GM19023 (cell line): ENCODE data around the gene NCBP3.

Experiments
- ATAC-seq: cut with Tn5 transposase; IDR thresholded peaks from one replicate; pipeline ENCODE4 v1.9.1; 2021; ENCODE audit warnings: mild to moderate bottlenecking, moderate library complexity; ENCODE audit not compliant: unreplicated experiment

The NCBP3 gene

GRCh38 chr17:3813171-3813570 lies 32.9 kb downstream of the NCBP3 start:
- no peak for ATAC-seq

- no peak for ATAC-seq
Observed at GRCh38 chr17:3812771-3813170, 33.3 kb downstream of the NCBP3 start.

- ATAC-seq: no peak
Observed at GRCh38 chr17:3812284-3812683, 33.8 kb downstream of the NCBP3 start.

- ATAC-seq: no peak
Observed at GRCh38 chr17:3810019-3810418, 36.0 kb downstream of the NCBP3 start.

- ATAC-seq: no peak
Observed at GRCh38 chr17:3809135-3809534, 36.9 kb downstream of the NCBP3 start.

- no peak for ATAC-seq
Observed at GRCh38 chr17:3808701-3809100, 37.3 kb downstream of the NCBP3 start.

- ATAC-seq: no peak
Observed at GRCh38 chr17:3805581-3805980, 40.5 kb downstream of the NCBP3 start.

- ATAC-seq: peak; percentile 67
Observed at GRCh38 chr17:3804503-3804931, 41.5 kb downstream of the NCBP3 start.

- no peak for ATAC-seq
Observed at GRCh38 chr17:3803308-3803640, 42.8 kb downstream of the NCBP3 start.

- ATAC-seq: no peak
Observed at GRCh38 chr17:3802461-3803307, 43.4 kb downstream of the NCBP3 start.

GRCh38 chr17:3801792-3802191 lies 44.3 kb downstream of the NCBP3 start:
- no peak for ATAC-seq

- no peak for ATAC-seq
Observed at GRCh38 chr17:3801347-3801746, 44.7 kb downstream of the NCBP3 start.

- ATAC-seq: no peak
Observed at GRCh38 chr17:3800362-3801271, 45.4 kb downstream of the NCBP3 start, which contains the start of gene ITGAE. ITGAE (minus strand) TSS chr17:3801188; CDS start chr17:3801144, 44 bp downstream.

GRCh38 chr17:3799181-3799945 lies 46.7 kb downstream of the NCBP3 start:
- ATAC-seq: no peak

GRCh38 chr17:3798273-3799180 lies 47.5 kb downstream of the NCBP3 start:
- ATAC-seq: no peak

GRCh38 chr17:3796822-3797170 lies 49.2 kb downstream of the NCBP3 start:
- ATAC-seq: peak; percentile 29

GRCh38 chr17:3796110-3796821 lies 49.8 kb downstream of the NCBP3 start:
- ATAC-seq: peak; percentile 68

- ATAC-seq: no peak
Observed at GRCh38 chr17:3795390-3796102, 50.5 kb downstream of the NCBP3 start.
